Hepatocyte (in vitro differentiated cells): ENCODE data around the gene GLCE.

Experiments
- EZH2 ChIP-seq: fragments of 200-600 bp; sonication (generic); IDR thresholded peaks from 2 replicates; pipeline ENCODE4 v1.6.1; 2016; ENCODE audit warnings: antibody characterized with exemption, mild to moderate bottlenecking, borderline replicate concordance
- TF ChIP-seq, protein P1 (sequence below): fragments of 200-600 bp; sonication (generic); IDR thresholded peaks from 2 replicates; pipeline ENCODE4 v1.5.1; 2016; ENCODE audit warnings: antibody characterized with exemption, mild to moderate bottlenecking; ENCODE audit not compliant: poor library complexity

DNA sequence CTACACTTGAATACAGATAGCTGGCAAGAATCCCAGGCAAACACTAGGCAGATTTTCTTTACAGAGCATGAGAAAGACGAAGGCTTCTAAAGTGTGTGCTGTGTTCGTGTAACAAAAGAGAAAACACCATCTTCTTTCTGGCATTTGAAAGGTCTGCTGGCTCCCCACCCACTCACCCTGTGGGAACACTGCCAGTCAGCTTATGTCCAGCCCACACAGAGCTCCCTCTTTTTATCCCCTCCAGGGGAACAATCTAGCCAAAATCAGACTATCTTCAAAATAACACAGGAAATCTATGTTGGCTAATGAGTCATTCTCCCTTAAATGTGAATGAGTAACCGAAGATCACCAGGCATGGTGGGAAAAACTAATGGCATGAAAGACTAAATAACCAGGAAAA is 92.7 kb downstream of the GLCE start:
- TF ChIP-seq, protein P1, sequence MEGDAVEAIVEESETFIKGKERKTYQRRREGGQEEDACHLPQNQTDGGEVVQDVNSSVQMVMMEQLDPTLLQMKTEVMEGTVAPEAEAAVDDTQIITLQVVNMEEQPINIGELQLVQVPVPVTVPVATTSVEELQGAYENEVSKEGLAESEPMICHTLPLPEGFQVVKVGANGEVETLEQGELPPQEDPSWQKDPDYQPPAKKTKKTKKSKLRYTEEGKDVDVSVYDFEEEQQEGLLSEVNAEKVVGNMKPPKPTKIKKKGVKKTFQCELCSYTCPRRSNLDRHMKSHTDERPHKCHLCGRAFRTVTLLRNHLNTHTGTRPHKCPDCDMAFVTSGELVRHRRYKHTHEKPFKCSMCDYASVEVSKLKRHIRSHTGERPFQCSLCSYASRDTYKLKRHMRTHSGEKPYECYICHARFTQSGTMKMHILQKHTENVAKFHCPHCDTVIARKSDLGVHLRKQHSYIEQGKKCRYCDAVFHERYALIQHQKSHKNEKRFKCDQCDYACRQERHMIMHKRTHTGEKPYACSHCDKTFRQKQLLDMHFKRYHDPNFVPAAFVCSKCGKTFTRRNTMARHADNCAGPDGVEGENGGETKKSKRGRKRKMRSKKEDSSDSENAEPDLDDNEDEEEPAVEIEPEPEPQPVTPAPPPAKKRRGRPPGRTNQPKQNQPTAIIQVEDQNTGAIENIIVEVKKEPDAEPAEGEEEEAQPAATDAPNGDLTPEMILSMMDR: no peak
- no peak for TF ChIP-seq EZH2
